Kidney glomerular epithelial cell (primary cell): ENCODE results near the gene QRFP.

Source experiments
- DNase-seq: peaks from one replicate; lab custom pipeline; 2025; lab: John Stamatoyannopoulos, UW

The QRFP gene

GRCh38 chr9:130904070-130905044, 7.7 kb upstream of the QRFP start:
- DNase-seq, result no peak

- no peak for DNase-seq
Measured at GRCh38 chr9:130903194-130904069, 6.8 kb upstream of the QRFP start.

- DNase-seq, result no peak
Measured at GRCh38 chr9:130902204-130903185, 5.9 kb upstream of the QRFP start.

GRCh38 chr9:130901498-130902203, 5.0 kb upstream of the QRFP start:
- DNase-seq, result no peak

- DNase-seq, result no peak
Measured at GRCh38 chr9:130900701-130901497, 4.3 kb upstream of the QRFP start.

- no peak for DNase-seq
Measured at GRCh38 chr9:130899051-130899748, 2.6 kb upstream of the QRFP start.

- no peak for DNase-seq
Measured at GRCh38 chr9:130898552-130898852, 1.9 kb upstream of the QRFP start.

- DNase-seq, result no peak
Measured at GRCh38 chr9:130897848-130898551, 1.4 kb upstream of the QRFP start.

- no peak for DNase-seq
Measured at GRCh38 chr9:130897105-130897751, 616 bp upstream of the QRFP start.

- no peak for DNase-seq
Measured at GRCh38 chr9:130895481-130896232, 955 bp downstream of the QRFP start.

- DNase-seq, result no peak
Measured at GRCh38 chr9:130895038-130895437, 1.6 kb downstream of the QRFP start.

- no peak for DNase-seq
Measured at GRCh38 chr9:130894546-130894945, 2.1 kb downstream of the QRFP start.

- DNase-seq, result no peak
Measured at GRCh38 chr9:130893341-130894101, 3.1 kb downstream of the QRFP start.

GRCh38 chr9:130892477-130893304, 3.9 kb downstream of the QRFP start:
- DNase-seq, result no peak

- DNase-seq, result no peak
Measured at GRCh38 chr9:130891688-130892476, 4.7 kb downstream of the QRFP start.
